GM12874 (cell line): ENCODE results near the gene APH1A.

Experiments used
- TF ChIP-seq, protein P1 (sequence below): IDR thresholded peaks from 2 replicates; pipeline ENCODE4 v1.5.1; 2011; ENCODE audit warnings: low read depth, mild to moderate bottlenecking, control low read depth, low read length, moderate library complexity; ENCODE audit not compliant: insufficient read depth

APH1A gene

DNA sequence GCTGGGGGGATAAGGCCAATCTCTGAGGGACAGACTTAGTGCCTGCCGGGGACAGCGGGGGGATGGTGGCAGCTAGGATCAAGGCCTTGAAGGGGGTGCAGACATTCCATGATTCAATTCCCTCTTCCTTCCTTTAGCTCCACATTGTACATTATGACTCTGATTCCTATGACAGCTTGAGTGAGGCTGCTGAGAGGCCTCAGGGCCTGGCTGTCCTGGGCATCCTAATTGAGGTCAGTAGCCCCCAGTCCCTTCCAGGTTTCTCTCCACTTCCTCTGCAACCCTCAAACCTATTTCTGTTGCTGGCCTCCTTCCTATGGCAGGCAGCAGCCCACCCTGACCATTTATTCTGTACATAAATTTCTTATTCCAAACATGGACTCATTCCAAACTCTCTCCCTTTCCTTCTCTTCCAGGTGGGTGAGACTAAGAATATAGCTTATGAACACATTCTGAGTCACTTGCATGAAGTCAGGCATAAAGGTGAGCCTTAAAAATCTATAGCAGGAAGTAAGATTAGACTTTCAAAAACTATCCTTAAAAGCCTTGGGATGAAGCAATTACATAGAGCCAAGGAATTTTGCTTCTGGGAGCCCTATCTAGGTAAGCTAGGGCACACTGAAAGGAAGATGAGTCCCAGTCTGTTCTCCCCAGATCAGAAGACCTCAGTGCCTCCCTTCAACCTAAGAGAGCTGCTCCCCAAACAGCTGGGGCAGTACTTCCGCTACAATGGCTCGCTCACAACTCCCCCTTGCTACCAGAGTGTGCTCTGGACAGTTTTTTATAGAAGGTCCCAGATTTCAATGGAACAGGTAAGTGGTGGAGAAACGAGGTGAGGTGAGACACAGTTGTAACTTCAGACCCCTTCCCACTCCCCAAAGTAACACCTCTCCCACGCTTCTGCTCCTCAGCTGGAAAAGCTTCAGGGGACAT, 6.2 kb downstream of the APH1A start:
- TF ChIP-seq, protein P1, sequence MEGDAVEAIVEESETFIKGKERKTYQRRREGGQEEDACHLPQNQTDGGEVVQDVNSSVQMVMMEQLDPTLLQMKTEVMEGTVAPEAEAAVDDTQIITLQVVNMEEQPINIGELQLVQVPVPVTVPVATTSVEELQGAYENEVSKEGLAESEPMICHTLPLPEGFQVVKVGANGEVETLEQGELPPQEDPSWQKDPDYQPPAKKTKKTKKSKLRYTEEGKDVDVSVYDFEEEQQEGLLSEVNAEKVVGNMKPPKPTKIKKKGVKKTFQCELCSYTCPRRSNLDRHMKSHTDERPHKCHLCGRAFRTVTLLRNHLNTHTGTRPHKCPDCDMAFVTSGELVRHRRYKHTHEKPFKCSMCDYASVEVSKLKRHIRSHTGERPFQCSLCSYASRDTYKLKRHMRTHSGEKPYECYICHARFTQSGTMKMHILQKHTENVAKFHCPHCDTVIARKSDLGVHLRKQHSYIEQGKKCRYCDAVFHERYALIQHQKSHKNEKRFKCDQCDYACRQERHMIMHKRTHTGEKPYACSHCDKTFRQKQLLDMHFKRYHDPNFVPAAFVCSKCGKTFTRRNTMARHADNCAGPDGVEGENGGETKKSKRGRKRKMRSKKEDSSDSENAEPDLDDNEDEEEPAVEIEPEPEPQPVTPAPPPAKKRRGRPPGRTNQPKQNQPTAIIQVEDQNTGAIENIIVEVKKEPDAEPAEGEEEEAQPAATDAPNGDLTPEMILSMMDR, result no peak

DNA sequence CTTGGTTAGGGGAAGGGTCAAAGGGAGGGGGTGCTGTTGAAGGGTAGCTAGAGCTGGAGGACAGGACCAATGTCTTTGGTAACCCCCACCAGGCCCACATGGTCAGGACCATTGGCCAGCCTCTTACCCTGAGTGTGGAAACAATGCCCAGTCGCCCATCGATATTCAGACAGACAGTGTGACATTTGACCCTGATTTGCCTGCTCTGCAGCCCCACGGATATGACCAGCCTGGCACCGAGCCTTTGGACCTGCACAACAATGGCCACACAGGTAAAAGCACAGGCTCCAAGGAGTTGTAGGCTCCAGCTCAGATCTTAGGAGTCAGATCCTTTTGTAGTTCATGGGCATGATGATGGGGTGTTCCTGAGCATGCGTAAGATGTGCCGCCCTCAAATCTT, 7.4 kb downstream of the APH1A start:
- TF ChIP-seq, protein P1, result no peak

DNA sequence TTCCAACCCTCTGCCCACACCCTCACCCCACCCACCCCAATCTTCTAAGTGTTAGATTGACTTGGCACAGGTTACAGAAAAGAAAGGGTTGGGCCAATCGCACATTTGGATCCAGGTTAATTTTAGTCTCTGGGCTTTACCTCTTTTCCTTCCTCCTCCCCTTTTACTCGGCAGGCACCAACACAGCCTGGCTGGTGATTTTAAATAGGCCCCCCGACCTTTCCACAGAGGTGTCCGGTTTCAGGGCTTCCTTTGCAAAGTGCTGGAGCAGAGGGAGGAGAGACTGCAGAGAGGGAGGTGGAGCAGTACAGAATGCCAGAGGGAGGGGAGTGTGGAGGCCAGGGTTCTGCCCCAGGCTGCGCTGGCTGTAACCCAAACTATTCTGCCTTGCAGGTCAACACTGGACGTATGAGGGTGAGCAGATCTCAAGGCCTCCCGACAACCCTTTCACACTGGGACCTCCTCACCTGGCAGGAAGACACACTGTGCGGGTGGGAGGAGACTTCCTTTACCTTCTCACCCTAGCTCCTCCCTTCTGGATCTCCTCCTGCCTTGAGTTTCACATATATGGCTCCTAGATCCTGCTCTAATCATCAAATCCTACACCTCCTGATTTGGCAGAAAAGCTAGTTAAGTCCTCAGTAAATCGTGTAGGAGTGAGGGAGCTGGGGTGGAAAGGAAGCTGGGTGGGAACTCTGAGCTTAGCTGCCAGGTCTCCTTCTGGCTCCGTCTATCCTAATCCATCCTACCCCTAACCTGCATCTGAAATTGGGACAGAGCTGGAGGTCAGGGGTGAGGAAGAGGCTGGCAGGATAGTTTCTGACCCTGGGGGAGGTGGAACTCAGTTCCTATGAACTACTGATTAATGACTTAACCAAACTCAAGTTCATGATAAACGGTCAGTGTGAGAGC, 8.8 kb downstream of the APH1A start:
- TF ChIP-seq, protein P1, result no peak

DNA sequence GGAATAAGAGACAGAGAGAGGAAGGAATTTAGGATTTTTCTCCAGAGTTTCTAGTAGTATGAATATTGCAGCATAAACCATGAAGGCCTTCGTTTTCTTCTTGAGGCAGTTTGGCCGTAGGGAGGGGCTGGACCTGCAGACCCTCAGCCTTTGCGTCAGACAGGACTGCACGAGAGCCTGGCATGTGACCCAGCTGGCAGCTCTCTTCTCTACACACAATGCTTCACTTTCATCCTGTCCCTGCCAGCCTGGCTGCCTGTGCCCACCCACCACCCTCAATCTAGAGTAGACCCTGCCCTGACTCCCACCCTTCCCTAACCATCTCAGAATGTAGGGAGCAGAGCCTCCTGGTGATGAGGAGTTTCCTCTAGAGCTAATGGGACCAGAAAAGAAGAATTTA, 9.6 kb downstream of the APH1A start:
- TF ChIP-seq, protein P1, result no peak

DNA sequence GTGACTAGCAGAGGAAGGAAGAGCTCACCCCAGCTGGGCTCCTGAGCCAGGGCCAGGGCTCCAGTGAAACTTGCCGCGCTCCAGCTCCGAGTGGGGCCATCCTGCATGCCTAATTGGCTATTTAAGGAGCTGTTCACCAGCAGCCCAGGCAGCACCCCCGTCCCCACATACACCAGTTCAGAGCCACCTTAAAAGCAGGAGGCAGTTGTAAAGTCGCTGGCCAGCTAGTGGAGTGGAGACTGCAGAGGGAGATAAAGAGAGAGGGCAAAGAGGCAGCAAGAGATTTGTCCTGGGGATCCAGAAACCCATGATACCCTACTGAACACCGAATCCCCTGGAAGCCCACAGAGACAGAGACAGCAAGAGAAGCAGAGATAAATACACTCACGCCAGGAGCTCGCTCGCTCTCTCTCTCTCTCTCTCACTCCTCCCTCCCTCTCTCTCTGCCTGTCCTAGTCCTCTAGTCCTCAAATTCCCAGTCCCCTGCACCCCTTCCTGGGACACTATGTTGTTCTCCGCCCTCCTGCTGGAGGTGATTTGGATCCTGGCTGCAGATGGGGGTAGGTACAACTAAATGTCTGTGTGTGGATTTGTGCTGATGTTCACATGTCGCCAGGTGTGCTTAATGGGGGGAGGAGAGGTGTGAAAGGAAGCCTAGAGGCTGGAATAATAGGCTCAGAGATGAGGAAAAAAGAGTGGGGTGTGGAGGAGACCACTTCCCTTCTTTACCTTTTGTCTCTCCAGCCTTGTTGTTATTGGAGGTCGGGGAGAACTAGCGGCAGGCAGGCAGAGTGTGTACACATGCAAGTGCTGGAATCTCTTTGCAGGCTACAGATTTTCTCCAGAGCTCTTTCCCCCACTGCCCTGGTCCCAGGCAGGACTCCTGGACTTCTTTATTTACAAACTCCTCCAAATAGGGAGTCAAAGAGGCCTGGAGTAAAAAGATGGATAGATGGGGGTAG, 10.9 kb downstream of the APH1A start, which contains the start of gene CA14:
TSS of gene CA14 (plus strand) at position 151 of the 962 bp plus-strand sequence. CDS start at position 506, 355 bp downstream.
- TF ChIP-seq, protein P1, result no peak

DNA sequence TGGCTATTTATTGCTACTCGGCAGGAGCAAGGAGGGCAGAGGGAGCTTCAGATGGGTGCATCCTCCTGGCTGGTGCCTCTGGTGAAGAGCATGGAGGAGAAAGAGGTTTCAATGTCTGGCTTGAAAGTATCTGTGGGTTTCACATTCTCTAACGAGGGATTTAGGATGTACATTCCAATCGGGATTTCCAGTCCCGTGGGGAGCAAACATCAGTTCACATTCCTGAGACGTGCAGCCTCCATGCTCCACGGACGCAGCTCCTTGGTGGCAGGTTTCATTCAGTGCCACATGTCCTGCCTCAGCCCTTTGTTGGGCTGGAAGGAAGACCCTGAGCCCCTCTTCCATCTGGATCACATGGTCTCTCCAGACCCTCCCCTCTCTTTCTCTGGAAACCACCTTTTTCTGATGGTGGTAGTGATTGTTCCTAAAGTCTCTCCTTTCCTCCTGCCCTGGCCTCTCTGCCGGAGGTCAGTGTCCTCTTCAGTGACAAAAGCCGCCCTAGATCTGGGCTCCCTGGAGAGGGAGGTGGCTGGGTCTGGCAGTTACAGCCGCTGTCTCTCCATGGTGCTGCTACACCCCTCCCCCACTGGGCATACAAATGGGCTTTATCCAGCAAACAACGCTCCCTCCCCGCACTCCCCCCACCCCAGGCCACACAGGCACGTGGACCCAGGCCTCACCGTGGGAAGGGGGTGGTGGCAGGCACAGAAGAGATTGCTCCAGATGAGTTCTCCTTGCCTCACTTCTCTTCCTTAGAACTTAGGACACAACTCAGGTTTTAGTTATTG, 12.1 kb downstream of the APH1A start:
- TF ChIP-seq, protein P1, result no peak
